HG03565 (cell line): ENCODE results near the gene NCOA3.

Experiments
- ATAC-seq: cut with Tn5 transposase; IDR thresholded peaks from one replicate; pipeline ENCODE4 v1.9.1; 2021; ENCODE audit warnings: mild to moderate bottlenecking, moderate library complexity; ENCODE audit not compliant: unreplicated experiment

The NCOA3 gene

GRCh38 chr20:47675190-47676142, 173.8 kb downstream of the NCOA3 start:
- no peak for ATAC-seq

GRCh38 chr20:47676219-47676721, 174.6 kb downstream of the NCOA3 start:
- no peak for ATAC-seq

- no peak for ATAC-seq
Measured at GRCh38 chr20:47676912-47677634, 175.4 kb downstream of the NCOA3 start.

GRCh38 chr20:47677635-47678453, 176.2 kb downstream of the NCOA3 start:
- no peak for ATAC-seq

- ATAC-seq: no peak
Measured at GRCh38 chr20:47678536-47678935, 176.8 kb downstream of the NCOA3 start.

DNA sequence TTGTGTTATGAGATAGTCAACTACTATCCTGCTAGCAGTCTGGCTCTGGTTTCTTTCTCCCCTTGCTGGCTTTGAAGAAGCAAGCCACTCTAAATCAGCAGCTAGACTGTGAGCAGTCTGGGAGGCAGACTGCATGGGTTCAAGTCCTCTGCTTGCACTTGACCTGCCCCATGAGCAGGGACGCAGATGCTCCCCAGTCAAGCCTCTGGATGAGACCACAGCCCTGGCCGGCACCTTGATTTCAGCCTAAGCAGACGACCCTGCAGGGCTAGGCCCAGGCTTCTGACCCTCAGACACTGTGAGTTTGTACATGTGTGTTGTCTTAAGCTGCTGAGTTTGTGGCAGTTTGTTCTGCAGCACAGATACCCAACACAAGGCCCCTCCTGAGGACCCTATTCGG, 177.8 kb downstream of the NCOA3 start:
- ATAC-seq: no peak

- no peak for ATAC-seq
Measured at GRCh38 chr20:47680804-47681529, 179.3 kb downstream of the NCOA3 start.

DNA sequence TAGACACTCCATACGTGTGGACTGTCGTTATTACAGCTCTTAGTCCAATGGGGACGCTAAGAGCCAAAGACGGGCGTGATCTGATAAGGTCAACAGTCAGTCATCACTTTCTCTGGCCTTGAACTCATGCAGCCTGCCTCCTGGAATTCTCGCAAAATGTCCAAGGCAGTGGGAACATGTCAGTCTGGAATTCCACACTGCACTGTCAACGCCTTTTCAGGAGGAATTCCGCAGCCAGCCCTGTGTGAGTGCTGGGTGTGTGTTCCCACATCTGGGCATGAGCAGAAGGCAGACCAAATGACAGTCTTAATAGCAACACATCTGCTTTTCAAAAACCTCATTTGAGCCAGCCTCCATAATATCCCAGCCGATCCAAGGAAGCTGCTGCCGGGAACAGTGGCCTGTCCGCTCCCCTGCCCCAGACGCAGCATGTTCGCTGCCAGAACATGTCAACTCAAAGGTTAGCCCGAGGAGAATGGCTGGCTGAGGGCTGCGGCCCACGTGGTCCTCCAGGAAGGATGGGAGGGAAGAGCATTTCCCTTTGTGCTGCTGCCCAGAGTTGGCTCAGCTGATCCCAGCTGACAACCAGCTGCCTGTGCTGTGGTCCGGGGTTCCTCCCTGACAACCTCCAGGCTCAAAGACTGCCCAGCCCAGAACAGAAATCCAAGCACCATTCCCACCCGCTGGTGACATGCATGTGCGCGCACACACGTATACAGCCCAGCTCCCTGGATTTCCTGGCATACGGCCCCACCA, 180.5 kb downstream of the NCOA3 start:
- no peak for ATAC-seq

GRCh38 chr20:47682916-47683315, 181.2 kb downstream of the NCOA3 start:
- no peak for ATAC-seq

GRCh38 chr20:47684306-47685080, 182.8 kb downstream of the NCOA3 start:
- ATAC-seq: no peak

GRCh38 chr20:47686545-47686944, 184.9 kb downstream of the NCOA3 start:
- no peak for ATAC-seq

DNA sequence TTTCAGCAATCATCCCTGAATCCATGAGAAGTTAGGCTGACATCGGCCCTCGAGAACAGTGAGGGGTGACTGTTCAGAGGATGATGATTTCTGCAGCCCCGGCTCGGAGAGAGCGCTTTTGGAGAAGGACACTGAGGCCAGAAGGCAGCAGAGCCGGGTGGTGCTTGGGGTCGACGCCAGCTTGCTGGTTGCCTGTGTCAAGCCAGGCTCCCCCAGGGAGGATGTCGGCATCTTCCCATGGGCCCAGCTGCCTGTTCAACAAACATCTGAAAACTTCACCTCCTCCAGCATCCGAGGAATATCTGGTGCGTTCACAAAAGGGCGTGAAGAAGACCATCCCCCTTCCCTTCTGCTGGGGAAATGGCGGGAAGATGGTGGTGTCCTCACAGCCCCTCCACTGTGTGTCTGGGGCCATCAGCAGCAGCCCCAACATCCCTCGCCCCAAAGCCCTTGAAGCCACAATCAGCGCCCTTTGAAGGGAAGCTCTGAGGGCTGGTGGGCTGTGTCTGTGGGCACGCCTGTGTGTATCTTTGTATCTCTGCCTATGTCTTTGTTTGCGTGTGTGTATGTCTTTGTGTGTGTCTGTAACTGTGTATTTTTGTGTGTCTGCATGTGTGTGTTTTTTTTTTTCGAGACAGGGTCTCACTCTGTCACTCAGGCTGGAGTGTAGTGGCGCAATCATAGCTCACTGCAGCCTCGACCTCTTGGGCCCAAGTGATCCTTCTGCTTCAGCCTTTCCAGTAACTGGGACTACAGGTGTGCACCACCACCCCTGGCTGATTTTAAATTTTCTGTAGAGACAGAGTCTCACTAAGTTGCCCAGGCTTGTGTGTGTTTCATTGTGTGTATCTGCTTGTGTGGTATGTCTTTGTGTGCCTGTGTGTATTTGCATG, 185.7 kb downstream of the NCOA3 start:
- ATAC-seq: no peak

- no peak for ATAC-seq
Measured at GRCh38 chr20:47688385-47689381, 187.0 kb downstream of the NCOA3 start.

- ATAC-seq: no peak
Measured at GRCh38 chr20:47689731-47690130, 188.0 kb downstream of the NCOA3 start.

DNA sequence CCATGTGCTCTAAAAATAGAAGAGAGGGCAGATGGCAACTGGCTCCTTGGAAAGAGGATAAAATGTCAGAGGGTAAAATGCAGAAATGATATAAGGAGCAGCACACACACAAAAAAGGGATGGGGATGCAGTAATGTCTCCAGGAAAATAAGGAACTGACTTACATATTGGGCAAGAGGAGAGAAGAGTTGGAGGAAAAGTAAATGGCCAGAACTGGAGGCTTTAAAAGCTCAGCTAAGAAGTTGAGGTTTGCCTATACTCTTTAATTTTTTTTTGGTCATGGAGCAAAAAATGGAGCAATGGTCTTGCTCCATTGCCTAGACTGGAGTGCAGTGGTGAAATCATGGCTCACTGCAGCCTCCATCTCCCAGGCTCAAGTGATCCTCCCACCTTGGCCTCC, 189.9 kb downstream of the NCOA3 start:
- no peak for ATAC-seq

GRCh38 chr20:47694021-47694818, 192.5 kb downstream of the NCOA3 start:
- ATAC-seq: no peak
